ENCODE data around the gene SPOCK1. TPM values are rescaled to one million over a fixed set of nuclear protein-coding genes. Genes with fewer than 3 reads are reported as not detected.

The SPOCK1 gene
- total and polyA plus RNA-seq, 5 donors from 2014 or later, result 0.27 TPM; not detected in 4

DNA sequence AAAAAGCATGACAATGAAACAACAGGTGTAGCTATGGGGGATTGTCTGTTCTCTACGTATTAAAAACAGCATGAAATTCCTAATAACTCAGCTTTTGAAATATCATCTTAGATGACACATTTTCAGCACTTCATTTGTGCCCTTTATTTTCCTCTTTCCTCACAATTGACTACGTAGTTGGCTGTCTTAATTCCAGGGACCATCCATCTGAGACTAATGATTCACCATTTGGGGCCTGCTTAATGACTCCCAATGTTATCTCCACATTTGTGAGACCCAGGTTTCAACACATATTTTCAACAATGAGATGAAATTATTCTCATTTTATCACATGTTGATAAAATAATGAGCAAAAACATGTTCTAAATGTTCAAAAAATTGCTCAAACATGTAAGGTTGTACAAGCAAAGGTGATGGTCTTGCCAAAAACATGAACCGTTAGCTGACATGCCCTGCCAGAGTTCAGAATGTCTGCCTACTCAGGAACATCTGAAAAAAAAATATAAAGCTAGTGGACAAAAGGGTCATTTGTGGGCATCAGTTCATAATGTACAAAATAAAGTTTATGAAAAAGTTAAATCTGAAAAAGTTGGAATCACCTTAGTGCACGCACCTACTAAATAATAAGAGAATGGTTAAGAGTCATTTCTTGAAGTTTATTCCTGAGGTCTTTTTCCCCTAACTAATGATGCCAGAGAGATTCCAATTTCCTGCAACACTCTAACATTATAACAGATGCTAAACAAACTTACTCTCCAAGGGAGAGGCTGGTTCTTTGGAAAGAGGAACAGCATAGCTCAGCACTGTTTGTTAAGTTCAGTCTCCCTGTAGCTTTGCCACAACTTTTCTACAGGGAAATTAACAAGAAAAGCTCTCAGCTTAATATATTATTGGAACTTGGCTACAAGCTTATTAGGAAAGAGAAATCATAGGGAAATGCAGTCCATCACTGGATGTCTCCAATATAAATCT lies 275.5 kb downstream of the SPOCK1 start:
- H3K4me1 ChIP-seq (ENCODE audit: control insufficient read depth, insufficient read depth, low read length, poor library complexity, severe bottlenecking), result no peaks in the 10 kb centered on the region
- no peaks in the 10 kb centered on the region for H3K9me3 Mint-ChIP-seq
- H3K4me3 ChIP-seq (ENCODE audit: low read depth, low read length), result no peak overlapping the region
- H3K27me3 Mint-ChIP-seq, result peaks cover 7% of the 10 kb centered on the region
- no peaks in the 10 kb centered on the region for H3K9me3 ChIP-seq (ENCODE audit: control insufficient read depth in 2 of 2, low read length in 2 of 2)
- no peak overlapping the region for H3K27ac ChIP-seq (ENCODE audit: insufficient read depth, low read length, poor library complexity, severe bottlenecking)
- H3K36me3 Mint-ChIP-seq, result no peaks in the 10 kb centered on the region
- no peak overlapping the region for H3K27ac Mint-ChIP-seq
- ATAC-seq (ENCODE audit: low read depth in 2 of 2) (no peak), DNase-seq (no peak)
- no peaks in the 10 kb centered on the region for H3K4me1 Mint-ChIP-seq
- H3K27me3 ChIP-seq (ENCODE audit: control insufficient read depth, insufficient read depth, low read length), result no peaks in the 10 kb centered on the region
- no peaks in the 10 kb centered on the region for H3K36me3 ChIP-seq (ENCODE audit: control insufficient read depth, insufficient read depth, low read length)
- no peak overlapping the region for H3K4me3 Mint-ChIP-seq

DNA sequence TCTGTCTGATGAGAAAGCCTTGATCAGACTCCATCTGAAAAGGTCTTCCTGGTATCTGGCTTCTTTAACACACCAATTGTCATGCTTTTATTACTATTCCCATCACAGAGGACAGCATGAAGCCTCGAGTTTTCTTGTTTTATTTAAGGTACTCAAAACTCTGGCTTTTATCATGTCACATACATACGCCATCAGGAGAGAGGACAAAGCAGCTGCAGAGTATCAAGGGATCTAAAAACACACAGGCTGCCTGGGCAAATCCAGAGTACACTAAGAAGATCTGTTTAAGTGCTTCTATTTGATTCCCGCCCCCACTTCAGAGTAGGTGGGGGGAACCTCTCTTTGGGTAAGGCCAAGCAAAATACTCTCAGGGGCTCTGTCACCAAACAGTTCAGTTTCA lies 277.2 kb downstream of the SPOCK1 start:
- no peak overlapping the region for H3K4me3 ChIP-seq (ENCODE audit: low read depth, low read length)
- H3K27ac Mint-ChIP-seq, result no peak overlapping the region
- no peaks in the 10 kb centered on the region for H3K36me3 Mint-ChIP-seq
- no peaks in the 10 kb centered on the region for H3K4me1 Mint-ChIP-seq
- H3K27me3 Mint-ChIP-seq, result peaks cover 8% of the 10 kb centered on the region
- ATAC-seq (ENCODE audit: low read depth in 2 of 2) (no peak), DNase-seq (no peak)
- no peaks in the 10 kb centered on the region for H3K27me3 ChIP-seq (ENCODE audit: control insufficient read depth, insufficient read depth, low read length)
- H3K9me3 Mint-ChIP-seq, result no peaks in the 10 kb centered on the region
- no peaks in the 10 kb centered on the region for H3K36me3 ChIP-seq (ENCODE audit: control insufficient read depth, insufficient read depth, low read length)
- no peaks in the 10 kb centered on the region for H3K4me1 ChIP-seq (ENCODE audit: control insufficient read depth, insufficient read depth, low read length, poor library complexity, severe bottlenecking)
- no peak overlapping the region for H3K4me3 Mint-ChIP-seq
- no peak overlapping the region for H3K27ac ChIP-seq (ENCODE audit: insufficient read depth, low read length, poor library complexity, severe bottlenecking)
- no peaks in the 10 kb centered on the region for H3K9me3 ChIP-seq (ENCODE audit: control insufficient read depth in 2 of 2, low read length in 2 of 2)

- Mint-ChIP-seq H3K9me3 (peaks cover 0 to 2% (median 0%) of the 10 kb centered on the region in 7 donors), H3K4me1 (no peaks in the 10 kb centered on the region), H3K27me3 (peaks cover 8% of the 10 kb centered on the region), H3K4me3 (no peak overlapping the region), H3K36me3 (no peaks in the 10 kb centered on the region), H3K27ac (no peak overlapping the region)
- DNase-seq (peak in 1 of 3 donors; percentile 3), ATAC-seq (ENCODE audit: low read depth in 2 of 2) (no peak)
- no peak overlapping the region for H3K4me3 ChIP-seq (ENCODE audit: low read depth, low read length)
- no peaks in the 10 kb centered on the region for H3K4me1 ChIP-seq (ENCODE audit: control insufficient read depth, insufficient read depth, low read length, poor library complexity, severe bottlenecking)
- H3K36me3 ChIP-seq (ENCODE audit: control insufficient read depth, insufficient read depth, low read length), result no peaks in the 10 kb centered on the region
- H3K27me3 ChIP-seq (ENCODE audit: control insufficient read depth, insufficient read depth, low read length), result no peaks in the 10 kb centered on the region
- no peak overlapping the region for H3K27ac ChIP-seq (ENCODE audit: insufficient read depth, low read length, poor library complexity, severe bottlenecking)
- H3K9me3 ChIP-seq (ENCODE audit: control insufficient read depth in 2 of 2, low read length in 2 of 2), result no peaks in the 10 kb centered on the region
Measured at GRCh38 chr5:137220523-137220927, 278.6 kb downstream of the SPOCK1 start.

DNA sequence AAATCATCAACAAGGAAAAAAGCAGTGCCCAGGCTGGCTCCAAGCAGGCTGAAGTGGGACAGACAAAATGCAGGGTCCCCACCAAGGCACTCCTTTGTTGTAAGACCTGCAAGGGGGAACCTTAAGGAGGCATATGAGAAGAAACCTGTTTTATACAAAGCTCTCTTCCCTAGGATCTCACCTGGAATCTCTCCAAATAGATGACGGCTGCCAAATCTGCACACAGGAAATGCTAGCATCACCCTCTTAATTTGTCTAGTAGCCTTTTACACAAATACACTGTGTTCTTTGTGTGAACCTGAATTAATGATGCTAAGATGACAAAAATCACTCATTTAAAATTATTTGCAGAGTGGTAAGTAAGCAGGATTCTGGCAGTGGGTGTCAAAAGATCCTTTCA lies 280.2 kb downstream of the SPOCK1 start:
- H3K4me1 Mint-ChIP-seq, result no peaks in the 10 kb centered on the region
- no peaks in the 10 kb centered on the region for H3K36me3 Mint-ChIP-seq
- DNase-seq (no peak), ATAC-seq (ENCODE audit: low read depth in 2 of 2) (no peak)
- H3K27ac Mint-ChIP-seq, result no peak overlapping the region
- no peaks in the 10 kb centered on the region for H3K36me3 ChIP-seq (ENCODE audit: control insufficient read depth, insufficient read depth, low read length)
- H3K4me1 ChIP-seq (ENCODE audit: control insufficient read depth, insufficient read depth, low read length, poor library complexity, severe bottlenecking), result no peaks in the 10 kb centered on the region
- peaks cover 8% of the 10 kb centered on the region for H3K27me3 Mint-ChIP-seq
- no peaks in the 10 kb centered on the region for H3K9me3 ChIP-seq (ENCODE audit: control insufficient read depth in 2 of 2, low read length in 2 of 2)
- H3K27me3 ChIP-seq (ENCODE audit: control insufficient read depth, insufficient read depth, low read length), result no peaks in the 10 kb centered on the region
- H3K27ac ChIP-seq (ENCODE audit: insufficient read depth, low read length, poor library complexity, severe bottlenecking), result no peak overlapping the region
- no peak overlapping the region for H3K4me3 ChIP-seq (ENCODE audit: low read depth, low read length)
- H3K9me3 Mint-ChIP-seq, result peaks cover 0 to 2% (median 0%) of the 10 kb centered on the region in 7 donors
- H3K4me3 Mint-ChIP-seq, result no peak overlapping the region

DNA sequence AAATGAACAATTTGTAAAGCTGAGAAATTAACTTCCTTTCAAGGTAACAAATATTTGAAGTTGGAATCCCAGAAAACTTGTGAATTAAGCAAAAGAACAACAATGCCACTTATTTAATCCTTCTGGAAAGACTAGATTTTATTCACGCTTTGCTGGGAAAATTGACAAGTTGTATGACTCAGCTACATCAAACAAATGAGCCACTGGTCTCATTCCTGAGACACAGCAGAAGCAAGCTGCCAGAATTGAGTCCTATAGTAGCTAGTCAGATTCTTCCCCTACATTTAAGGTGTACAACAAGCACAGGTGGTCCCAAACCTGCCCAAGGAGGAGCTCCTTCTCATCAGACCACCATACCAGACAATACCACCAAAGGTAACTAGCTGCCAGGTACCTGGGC lies 280.7 kb downstream of the SPOCK1 start:
- H3K4me3 Mint-ChIP-seq, result no peak overlapping the region
- H3K9me3 Mint-ChIP-seq, result peaks cover 0 to 2% (median 0%) of the 10 kb centered on the region in 7 donors
- no peak overlapping the region for H3K27ac Mint-ChIP-seq
- ATAC-seq (ENCODE audit: low read depth in 2 of 2) (no peak), DNase-seq (no peak)
- H3K36me3 ChIP-seq (ENCODE audit: control insufficient read depth, insufficient read depth, low read length), result no peaks in the 10 kb centered on the region
- H3K27ac ChIP-seq (ENCODE audit: insufficient read depth, low read length, poor library complexity, severe bottlenecking), result no peak overlapping the region
- H3K27me3 Mint-ChIP-seq, result peaks cover 8% of the 10 kb centered on the region
- no peaks in the 10 kb centered on the region for H3K4me1 Mint-ChIP-seq
- no peaks in the 10 kb centered on the region for H3K27me3 ChIP-seq (ENCODE audit: control insufficient read depth, insufficient read depth, low read length)
- H3K4me1 ChIP-seq (ENCODE audit: control insufficient read depth, insufficient read depth, low read length, poor library complexity, severe bottlenecking), result no peaks in the 10 kb centered on the region
- H3K9me3 ChIP-seq (ENCODE audit: control insufficient read depth in 2 of 2, low read length in 2 of 2), result no peaks in the 10 kb centered on the region
- H3K4me3 ChIP-seq (ENCODE audit: low read depth, low read length), result no peak overlapping the region
- no peaks in the 10 kb centered on the region for H3K36me3 Mint-ChIP-seq

- H3K27me3 ChIP-seq (ENCODE audit: control insufficient read depth, insufficient read depth, low read length), result no peaks in the 10 kb centered on the region
- Mint-ChIP-seq H3K4me3 (no peak overlapping the region), H3K27me3 (peaks cover 8% of the 10 kb centered on the region), H3K9me3 (peaks cover 0 to 2% (median 0%) of the 10 kb centered on the region in 7 donors), H3K36me3 (no peaks in the 10 kb centered on the region), H3K27ac (no peak overlapping the region), H3K4me1 (no peaks in the 10 kb centered on the region)
- no peaks in the 10 kb centered on the region for H3K9me3 ChIP-seq (ENCODE audit: control insufficient read depth in 2 of 2, low read length in 2 of 2)
- ATAC-seq (ENCODE audit: low read depth in 2 of 2) (no peak), DNase-seq (no peak)
- no peaks in the 10 kb centered on the region for H3K4me1 ChIP-seq (ENCODE audit: control insufficient read depth, insufficient read depth, low read length, poor library complexity, severe bottlenecking)
- H3K4me3 ChIP-seq (ENCODE audit: low read depth, low read length), result no peak overlapping the region
- no peaks in the 10 kb centered on the region for H3K36me3 ChIP-seq (ENCODE audit: control insufficient read depth, insufficient read depth, low read length)
- no peak overlapping the region for H3K27ac ChIP-seq (ENCODE audit: insufficient read depth, low read length, poor library complexity, severe bottlenecking)
Measured at GRCh38 chr5:137217599-137218200, 281.4 kb downstream of the SPOCK1 start.

DNA sequence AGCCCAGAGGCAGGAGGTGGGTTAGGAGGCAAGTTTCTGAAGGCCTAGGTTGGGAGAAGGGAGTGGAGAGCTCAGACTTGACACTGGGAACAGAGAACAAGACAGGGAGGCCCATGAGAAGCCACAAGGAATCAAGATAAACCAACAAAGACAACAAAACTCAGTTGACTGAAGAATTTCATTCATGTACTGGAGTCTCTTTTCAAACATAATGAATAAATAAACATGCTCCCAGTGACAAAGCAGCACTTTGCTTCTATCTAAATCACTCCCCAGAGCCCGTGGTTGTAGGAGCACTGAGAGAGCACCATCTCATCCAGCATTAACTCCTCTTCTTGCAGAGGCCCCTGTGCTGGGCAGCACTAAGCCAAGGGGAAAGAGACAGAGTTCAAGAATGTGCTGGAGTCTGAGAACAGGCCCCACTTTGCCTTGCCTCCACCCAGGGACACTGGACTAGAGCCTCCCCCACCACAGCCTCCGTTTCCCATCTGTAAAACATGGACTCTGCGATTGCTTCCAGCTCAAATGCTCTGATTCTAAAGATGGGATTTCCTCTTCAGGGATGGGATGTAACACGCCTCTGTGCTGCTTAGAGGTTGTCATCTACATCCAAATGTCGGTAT lies 282.0 kb downstream of the SPOCK1 start:
- H3K27me3 ChIP-seq (ENCODE audit: control insufficient read depth, insufficient read depth, low read length), result no peaks in the 10 kb centered on the region
- ATAC-seq (ENCODE audit: low read depth in 2 of 2) (no peak), DNase-seq (no peak)
- no peak overlapping the region for H3K4me3 Mint-ChIP-seq
- no peak overlapping the region for H3K27ac Mint-ChIP-seq
- H3K4me1 ChIP-seq (ENCODE audit: control insufficient read depth, insufficient read depth, low read length, poor library complexity, severe bottlenecking), result no peaks in the 10 kb centered on the region
- H3K9me3 ChIP-seq (ENCODE audit: control insufficient read depth in 2 of 2, low read length in 2 of 2), result no peaks in the 10 kb centered on the region
- no peaks in the 10 kb centered on the region for H3K36me3 Mint-ChIP-seq
- no peak overlapping the region for H3K27ac ChIP-seq (ENCODE audit: insufficient read depth, low read length, poor library complexity, severe bottlenecking)
- no peaks in the 10 kb centered on the region for H3K4me1 Mint-ChIP-seq
- H3K36me3 ChIP-seq (ENCODE audit: control insufficient read depth, insufficient read depth, low read length), result no peaks in the 10 kb centered on the region
- H3K27me3 Mint-ChIP-seq, result peaks cover 8% of the 10 kb centered on the region
- peaks cover 0 to 2% (median 0%) of the 10 kb centered on the region in 7 donors for H3K9me3 Mint-ChIP-seq
- H3K4me3 ChIP-seq (ENCODE audit: low read depth, low read length), result no peak overlapping the region

Measured in CD4-positive, CD25-positive, alpha-beta regulatory T cell (primary cell).